Keratinocyte (primary cell): ENCODE data around the gene DNMT3A. TPM values are rescaled to one million over a fixed set of nuclear protein-coding genes. Genes with fewer than 3 reads are reported as not detected.

Experiments
- DNase-seq: peaks from one replicate; pipeline ENCODE4 v3.0.0-alpha.2; 2011; ENCODE audit warnings: low read depth, missing footprints, low spot score
- FAIRE-seq: peaks from 2 replicates; lab custom pipeline; 2011; peaks lifted over from hg19 to GRCh38; lab: Jason Lieb, UNC
- H2AFZ ChIP-seq: 2 replicates; pipeline ENCODE4 v1.6.0; 2012; ENCODE audit warnings: low read length, control low read depth, inconsistent platforms; ENCODE audit not compliant: control insufficient read depth
- H3K27ac ChIP-seq: 2 replicates; pipeline ENCODE4 v1.5.1; 2011; ENCODE audit warnings: low read length; ENCODE audit not compliant: control insufficient read depth, insufficient read depth
- H3K27me3 ChIP-seq: 3 replicates; pipeline ENCODE4 v1.6.0; 2011; ENCODE audit warnings: low read length; ENCODE audit not compliant: control insufficient read depth, insufficient read depth; ENCODE audit errors: extremely low read depth
- H3K36me3 ChIP-seq, 2 experiments: 2 replicates in 1 of 2; 3 replicates in 1 of 2; pipeline ENCODE4 v1.5.1; 2011; ENCODE audit warnings: low read length in 2 of 2, mild to moderate bottlenecking in 1 of 2; ENCODE audit not compliant: control insufficient read depth in 2 of 2, insufficient read depth in 2 of 2; ENCODE audit errors: extremely low read depth in 1 of 2
- H3K4me1 ChIP-seq: 3 replicates; pipeline ENCODE4 v1.5.1; 2011; ENCODE audit warnings: low read length; ENCODE audit not compliant: control insufficient read depth, insufficient read depth; ENCODE audit errors: extremely low read depth
- H3K4me2 ChIP-seq: 3 replicates; pipeline ENCODE4 v1.6.0; 2011; ENCODE audit warnings: low read depth, low read length; ENCODE audit not compliant: control insufficient read depth, insufficient read depth; ENCODE audit errors: extremely low read depth
- H3K4me3 ChIP-seq, 3 experiments: fragments of 200-600 bp in 1 of 3; sonication (generic) in 1 of 3; 2 replicates in 2 of 3; 3 replicates in 1 of 3; pipeline ENCODE4 v1.5.1; 2011 to 2016; ENCODE audit warnings: low read length in 3 of 3, mild to moderate bottlenecking in 3 of 3, control low read depth in 2 of 3, inconsistent platforms in 1 of 3, low read depth in 1 of 3, mixed read lengths in 1 of 3, mixed run types in 1 of 3, moderate library complexity in 1 of 3; ENCODE audit not compliant: control insufficient read depth in 2 of 3, insufficient read depth in 2 of 3; ENCODE audit errors: extremely low read depth in 1 of 3
- H3K79me2 ChIP-seq: 2 replicates; pipeline ENCODE4 v1.6.0; 2012; ENCODE audit warnings: low read length; ENCODE audit not compliant: control insufficient read depth, insufficient read depth
- H3K9ac ChIP-seq: 3 replicates; pipeline ENCODE4 v1.6.0; 2011; ENCODE audit warnings: low read length; ENCODE audit not compliant: control insufficient read depth, insufficient read depth; ENCODE audit errors: extremely low read depth
- H3K9me1 ChIP-seq: 3 replicates; pipeline ENCODE4 v1.6.0; 2011; ENCODE audit warnings: low read length; ENCODE audit not compliant: control insufficient read depth, insufficient read depth; ENCODE audit errors: extremely low read depth
- H3K9me3 ChIP-seq: 2 replicates; pipeline ENCODE4 v1.5.1; 2012; ENCODE audit warnings: low read depth, low read length; ENCODE audit not compliant: control insufficient read depth
- H4K20me1 ChIP-seq: 3 replicates; pipeline ENCODE4 v1.6.0; 2011; ENCODE audit warnings: low read length; ENCODE audit not compliant: control insufficient read depth, insufficient read depth; ENCODE audit errors: extremely low read depth
- EZH2 ChIP-seq: IDR thresholded peaks from one replicate; pipeline ENCODE4 v1.6.1; 2012; ENCODE audit warnings: inconsistent platforms, mild to moderate bottlenecking, low read length, moderate library complexity
- dilution Hi-C: fragments of 300-500 bp; cut with MboI; formaldehyde crosslinking; loops from one replicate; pipeline ENCODE4 v1.7.0; 2020; ENCODE audit warnings: low sequenced_read_pairs; ENCODE audit not compliant: extremely low pct_ligation_motif_present
- polyA plus RNA-seq, 5 experiments: library from polyadenylated mRNA; depleted of rRNA in 3 of 5; stranded (reverse) in 3 of 5; stranded (forward) in 1 of 5; unstranded in 1 of 5; fragments of >200 nt; gene quantifications; 1 replicate in 1 of 5; 2 replicates in 3 of 5; 3 replicates in 1 of 5; pipeline versions ENCODE4 v1.2.1 to v1.2.3, GENCODE V29; 2011 to 2012; ENCODE audit warnings: missing spikeins in 2 of 5, low read depth in 1 of 5, low replicate concordance in 1 of 5
- TF ChIP-seq, protein P1 (sequence below), 3 experiments: IDR thresholded peaks in 1 of 3; conservative IDR thresholded peaks in 1 of 3; optimal IDR thresholded peaks in 1 of 3; 2 replicates in 2 of 3; 3 replicates in 1 of 3; pipeline versions ENCODE3 to v1.5.1; 2011; ENCODE audit warnings: low read length in 3 of 3, mild to moderate bottlenecking in 3 of 3, moderate library complexity in 2 of 3, control low read depth in 1 of 3, inconsistent platforms in 1 of 3; ENCODE audit not compliant: insufficient read depth in 2 of 3; ENCODE audit errors: extremely low read depth in 1 of 3

The DNMT3A gene
- polyA plus RNA-seq, 1 donor (not counting 4 experiments of a cell fraction or from before 2014, with no cell fraction given), result 1.5 TPM

DNA sequence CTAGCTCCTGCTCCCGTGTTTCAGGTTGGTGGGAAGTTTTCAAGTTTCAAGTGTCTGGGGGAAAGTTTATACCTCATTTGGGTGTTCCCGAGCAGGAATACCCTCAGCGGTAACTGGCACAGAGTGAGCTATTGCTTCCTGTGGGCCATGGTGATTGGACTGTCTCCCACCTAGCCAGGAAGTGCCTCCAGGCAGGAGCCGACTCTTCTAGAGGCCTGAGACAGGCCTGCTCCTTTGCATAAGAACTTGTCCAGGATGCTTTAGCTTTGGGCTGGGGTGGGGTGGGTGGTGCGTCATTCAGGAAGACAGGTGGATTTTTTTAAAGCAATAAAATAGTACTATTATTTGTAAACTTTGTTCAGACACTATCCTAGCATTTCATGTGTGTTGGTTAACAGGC is 23.5 kb upstream of the DNMT3A start:
- H3K4me1 ChIP-seq, result peaks cover 37% of the 10 kb centered on the region
- H2AFZ ChIP-seq, result peak overlapping the region; percentile 77
- no peak for DNase-seq
- H3K79me2 ChIP-seq, result no peaks in the 10 kb centered on the region
- dilution Hi-C loops, result no loop called here
- H3K9me1 ChIP-seq, result no peaks in the 10 kb centered on the region
- peak; percentile 90 for FAIRE-seq
- no peaks in the 10 kb centered on the region for H3K9me3 ChIP-seq
- H3K9ac ChIP-seq, result peak overlapping the region; percentile 28
- peak overlapping the region; percentile 73 for H3K4me2 ChIP-seq
- peak overlapping the region in 1 of 3 experiments; percentile 40 for H3K4me3 ChIP-seq
- TF ChIP-seq EZH2, result no peak
- TF ChIP-seq, protein P1, sequence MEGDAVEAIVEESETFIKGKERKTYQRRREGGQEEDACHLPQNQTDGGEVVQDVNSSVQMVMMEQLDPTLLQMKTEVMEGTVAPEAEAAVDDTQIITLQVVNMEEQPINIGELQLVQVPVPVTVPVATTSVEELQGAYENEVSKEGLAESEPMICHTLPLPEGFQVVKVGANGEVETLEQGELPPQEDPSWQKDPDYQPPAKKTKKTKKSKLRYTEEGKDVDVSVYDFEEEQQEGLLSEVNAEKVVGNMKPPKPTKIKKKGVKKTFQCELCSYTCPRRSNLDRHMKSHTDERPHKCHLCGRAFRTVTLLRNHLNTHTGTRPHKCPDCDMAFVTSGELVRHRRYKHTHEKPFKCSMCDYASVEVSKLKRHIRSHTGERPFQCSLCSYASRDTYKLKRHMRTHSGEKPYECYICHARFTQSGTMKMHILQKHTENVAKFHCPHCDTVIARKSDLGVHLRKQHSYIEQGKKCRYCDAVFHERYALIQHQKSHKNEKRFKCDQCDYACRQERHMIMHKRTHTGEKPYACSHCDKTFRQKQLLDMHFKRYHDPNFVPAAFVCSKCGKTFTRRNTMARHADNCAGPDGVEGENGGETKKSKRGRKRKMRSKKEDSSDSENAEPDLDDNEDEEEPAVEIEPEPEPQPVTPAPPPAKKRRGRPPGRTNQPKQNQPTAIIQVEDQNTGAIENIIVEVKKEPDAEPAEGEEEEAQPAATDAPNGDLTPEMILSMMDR (optimal IDR thresholded peaks at IDR 0.05 in 1 of 3, IDR thresholded peaks at IDR 0.05 in 1 of 3, conservative IDR thresholded peaks at IDR 0.05 in 1 of 3; ENCODE audit: extremely low read depth in 1 of 3, insufficient read depth in 2 of 3, low read length in 3 of 3), result no peak
- peak overlapping the region; percentile 58 for H3K27ac ChIP-seq
- H3K27me3 ChIP-seq, result no peaks in the 10 kb centered on the region
- H3K36me3 ChIP-seq, result no peaks in the 10 kb centered on the region
- no peaks in the 10 kb centered on the region for H4K20me1 ChIP-seq

DNA sequence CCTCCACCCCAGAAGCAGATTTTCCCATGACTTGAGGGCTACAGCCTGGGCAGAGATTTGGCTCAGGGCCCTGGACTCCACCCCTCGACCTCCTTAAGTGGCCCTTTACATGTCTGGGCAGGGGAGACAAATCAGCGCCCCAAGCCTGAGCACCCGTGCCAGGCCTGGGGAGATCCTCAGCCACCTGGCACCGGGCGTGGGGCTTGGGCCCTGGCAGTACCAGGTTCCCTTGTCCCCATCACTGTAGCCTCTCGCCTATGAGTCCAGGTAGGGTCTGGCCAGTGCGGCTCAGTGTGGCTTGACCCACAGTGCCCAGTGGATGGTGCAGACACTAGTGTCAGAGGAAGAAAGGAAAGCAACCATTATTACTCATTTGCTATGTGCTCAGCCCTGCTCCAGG is 22.0 kb upstream of the DNMT3A start:
- no peak overlapping the region for H3K4me3 ChIP-seq
- dilution Hi-C loops, result no loop called here

More for the DNA sequence above, 22.0 kb upstream of the DNMT3A start:
- Histone ChIP-seq H3K36me3 (no peaks in the 10 kb centered on the region), H3K27me3 (no peaks in the 10 kb centered on the region), H3K27ac (no peak overlapping the region), H3K4me1 (peaks cover 37% of the 10 kb centered on the region), H3K9me1 (no peaks in the 10 kb centered on the region), H4K20me1 (no peaks in the 10 kb centered on the region), H3K9ac (no peak overlapping the region), H3K4me2 (peak overlapping the region; percentile 37), H3K9me3 (no peaks in the 10 kb centered on the region), H2AFZ (no peak overlapping the region), H3K79me2 (no peaks in the 10 kb centered on the region)
- TF ChIP-seq EZH2, result no peak
- TF ChIP-seq, protein P1 (optimal IDR thresholded peaks at IDR 0.05 in 1 of 3, IDR thresholded peaks at IDR 0.05 in 1 of 3, conservative IDR thresholded peaks at IDR 0.05 in 1 of 3; ENCODE audit: extremely low read depth in 1 of 3, insufficient read depth in 2 of 3, low read length in 3 of 3), result no peak
- DNase-seq (no peak), FAIRE-seq (no peak)
